ENCODE results near the gene KCNMA1. TPM values are rescaled to one million over a fixed set of nuclear protein-coding genes. Genes with fewer than 3 reads are reported as not detected.

The KCNMA1 gene
- total and polyA plus RNA-seq, 9 of the 15 experiments (the other 6 are each of a cell fraction or from before 2014, with no cell fraction given), result 0.01 to 0.95 (median 0.15) TPM; not detected in 4

DNA sequence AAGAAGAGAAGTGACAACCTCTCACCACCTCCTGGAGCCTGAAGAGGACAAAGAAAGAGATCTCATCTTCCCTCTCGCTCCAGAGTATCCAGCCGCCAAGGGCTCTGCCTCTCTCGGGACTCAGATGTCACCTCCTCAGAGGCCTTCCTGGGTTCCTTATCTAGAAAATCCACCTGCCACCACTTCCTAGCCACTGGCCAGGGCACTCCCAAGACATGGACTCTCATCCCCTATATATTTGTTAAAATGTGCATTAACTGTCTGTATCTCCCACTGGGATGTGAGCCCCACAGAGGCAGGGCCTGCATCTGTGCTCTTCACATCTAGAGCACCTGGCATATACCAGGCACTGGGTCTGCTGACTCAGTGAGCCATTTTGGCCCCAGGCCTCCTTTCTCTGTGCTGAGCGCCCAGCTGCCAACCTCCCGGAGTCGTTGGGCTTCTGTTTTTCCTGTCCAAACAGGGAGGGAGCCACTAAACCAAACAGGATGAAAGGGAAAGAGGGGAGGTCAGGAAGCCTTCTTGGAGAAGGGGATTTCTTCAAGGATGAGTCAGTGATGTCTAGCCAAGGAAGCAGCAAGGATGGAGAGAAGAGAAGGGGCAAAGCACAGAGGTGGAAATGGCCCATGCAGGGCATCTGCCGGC is 58.9 kb downstream of the KCNMA1 start:
- no peak for FAIRE-seq
- H3K4me2 ChIP-seq (ENCODE audit: insufficient read depth, low read length), result no peak overlapping the region
- no peak overlapping the region for H3K27ac ChIP-seq (ENCODE audit: extremely low read depth, low read depth, low read length)
- ChIA-PET CTCF (ENCODE audit: low intra/inter-chr PET ratio) (no interaction called here), POLR2A (no interaction called here)
- H2AFZ ChIP-seq (ENCODE audit: low read depth, low read length), result no peak overlapping the region
- no peak for DNase-seq (ENCODE audit: extremely low read depth in 1 of 4, low spot score in 3 of 4)
- no peaks in the 10 kb centered on the region for H3K9me1 ChIP-seq (ENCODE audit: control insufficient read depth, insufficient read depth, low read length)
- 3% methylated on average over 7 of the region's 7 CpGs for WGBS (ENCODE audit: insufficient coverage, low coverage, missing lambda C conversion rate)
- no peaks in the 10 kb centered on the region for H3K36me3 ChIP-seq (ENCODE audit: control insufficient read depth, insufficient read depth, low read length)
- H3K27me3 ChIP-seq (ENCODE audit: control insufficient read depth in 2 of 2, insufficient read depth in 2 of 2, low read length in 2 of 2), result peaks cover 14 to 53% of the 10 kb centered on the region in 2 experiments; a peak in 4 of 5 replicates
- ATAC-seq, result no peak
- intact Hi-C loops (cut with micrococcal nuclease) (no loop called here), in situ Hi-C loops (cut with MboI) (no loop called here)
- no peaks in the 10 kb centered on the region for H3K9me3 ChIP-seq (replicated peaks; ENCODE audit: control insufficient read depth, insufficient read depth, low read depth, low read length)
- no peaks in the 10 kb centered on the region for H3K79me2 ChIP-seq (ENCODE audit: control insufficient read depth, insufficient read depth, low read length)
- no peak overlapping the region for H3K9ac ChIP-seq (ENCODE audit: insufficient read depth in 1 of 2, low read depth in 2 of 2, low read length in 2 of 2)
- H3K4me1 ChIP-seq (replicated peaks in 1 of 2; ENCODE audit: control insufficient read depth in 2 of 2, insufficient read depth in 2 of 2, low read length in 2 of 2), result peaks cover 0 to 3% of the 10 kb centered on the region in 2 experiments; a peak in 2 of 5 replicates
- no peak overlapping the region for H3K4me3 ChIP-seq
- H4K20me1 ChIP-seq (replicated peaks; ENCODE audit: control insufficient read depth, insufficient read depth, low read length), result no peaks in the 10 kb centered on the region
- BruUV-seq (replicated peaks), result no TSS peak
- no peak for TF ChIP-seq TCF3 (CRISPR knock-in tag; IDR thresholded peaks at IDR 0.05)
- TF ChIP-seq ZNF76 (CRISPR knock-in tag; IDR thresholded peaks at IDR 0.05; ENCODE audit: borderline replicate concordance), result no peak
- no peak for TF ChIP-seq NFATC3 (IDR thresholded peaks at IDR 0.05)
- TF ChIP-seq NBN (IDR thresholded peaks at IDR 0.05; ENCODE audit: low read depth), result no peak
- TF ChIP-seq XRCC3 (IDR thresholded peaks at IDR 0.05), result no peak
- TF ChIP-seq CEBPG (CRISPR knock-in tag; IDR thresholded peaks at IDR 0.05), result no peak
- no peak for TF ChIP-seq CEBPG (tag; conservative IDR thresholded peaks at IDR 0.05 in 1 of 2, IDR thresholded peaks at IDR 0.05 in 1 of 2)
- TF ChIP-seq, protein P1, sequence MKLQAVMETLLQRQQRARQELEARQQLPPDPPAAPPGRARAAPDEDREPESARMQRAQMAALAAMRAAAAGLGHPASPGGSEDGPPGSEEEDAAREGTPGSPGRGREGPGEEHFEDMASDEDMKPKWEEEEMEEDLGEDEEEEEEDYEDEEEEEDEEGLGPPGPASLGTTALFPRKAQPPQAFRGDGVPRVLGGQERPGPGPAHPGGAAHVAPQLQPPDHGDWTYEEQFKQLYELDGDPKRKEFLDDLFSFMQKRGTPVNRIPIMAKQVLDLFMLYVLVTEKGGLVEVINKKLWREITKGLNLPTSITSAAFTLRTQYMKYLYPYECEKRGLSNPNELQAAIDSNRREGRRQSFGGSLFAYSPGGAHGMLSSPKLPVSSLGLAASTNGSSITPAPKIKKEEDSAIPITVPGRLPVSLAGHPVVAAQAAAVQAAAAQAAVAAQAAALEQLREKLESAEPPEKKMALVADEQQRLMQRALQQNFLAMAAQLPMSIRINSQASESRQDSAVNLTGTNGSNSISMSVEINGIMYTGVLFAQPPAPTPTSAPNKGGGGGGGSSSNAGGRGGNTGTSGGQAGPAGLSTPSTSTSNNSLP (IDR thresholded peaks at IDR 0.05; ENCODE audit: borderline replicate concordance, low read depth, low read length), result no peak
- no peak for TF ChIP-seq ZBTB17 (CRISPR knock-in tag; IDR thresholded peaks at IDR 0.05)
- no peak for TF ChIP-seq ZNF311 (CRISPR knock-in tag; IDR thresholded peaks at IDR 0.05)
- no peak for TF ChIP-seq ZZZ3 (IDR thresholded peaks at IDR 0.05)
- TF ChIP-seq GTF2E2 (tag; IDR thresholded peaks at IDR 0.05), result no peak
- no peak for TF ChIP-seq SRSF1 (IDR thresholded peaks at IDR 0.05; ENCODE audit: low read depth, low read length)
- TF ChIP-seq, protein P2, sequence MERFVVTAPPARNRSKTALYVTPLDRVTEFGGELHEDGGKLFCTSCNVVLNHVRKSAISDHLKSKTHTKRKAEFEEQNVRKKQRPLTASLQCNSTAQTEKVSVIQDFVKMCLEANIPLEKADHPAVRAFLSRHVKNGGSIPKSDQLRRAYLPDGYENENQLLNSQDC (CRISPR knock-in tag; IDR thresholded peaks at IDR 0.05), result no peak
- no peak for TF ChIP-seq SMAD3 (CRISPR knock-in tag; conservative IDR thresholded peaks at IDR 0.05)
- TF ChIP-seq ATF7 (IDR thresholded peaks at IDR 0.05), result no peak
